ENCODE measurements around the gene FGFBP3. TPM values are rescaled to one million over a fixed set of nuclear protein-coding genes. Genes with fewer than 3 reads are reported as not detected.

FGFBP3 gene
- total and polyA plus RNA-seq, 2 of the 4 experiments (the other 2 are of a cell fraction): under 0.01 to 0.36 TPM

DNA sequence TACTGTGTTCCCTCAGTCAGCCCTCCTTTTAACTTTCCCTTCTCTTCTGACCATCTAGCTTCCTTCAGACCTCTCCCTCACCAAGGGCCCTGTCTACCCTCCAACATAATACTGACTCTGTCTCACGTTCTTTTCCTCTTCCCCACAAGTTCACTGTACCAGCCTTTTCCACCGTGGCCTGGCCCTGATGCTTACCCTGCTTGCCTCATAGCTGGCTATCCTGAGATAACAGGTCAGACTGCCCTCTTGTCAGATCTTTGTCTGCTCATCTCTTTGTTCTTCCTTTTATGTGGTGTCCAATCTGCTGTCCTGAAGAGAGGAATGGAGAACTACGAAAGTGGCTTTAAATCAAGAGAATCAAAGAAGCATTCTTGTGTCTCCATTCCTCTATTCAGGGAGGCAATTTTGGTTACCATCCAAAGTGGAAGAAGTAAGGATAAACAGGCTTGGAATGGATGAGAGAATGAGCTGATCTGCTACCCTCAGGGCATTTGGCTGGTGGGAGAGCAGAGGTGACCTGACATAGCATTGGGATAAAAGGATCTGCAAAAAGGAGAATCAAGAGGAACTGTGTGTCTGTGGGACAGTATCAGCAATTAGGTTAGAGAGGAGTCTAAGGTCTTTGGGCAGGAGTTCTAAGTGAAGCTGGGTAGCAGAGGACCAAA lies 22.4 kb upstream of the FGFBP3 start:
- no peak overlapping the region for H2AFZ ChIP-seq (replicated peaks; ENCODE audit: low read length, poor library complexity)
- no peak overlapping the region for H4K8ac ChIP-seq (ENCODE audit: low read depth in 2 of 2, low read length in 2 of 2)
- H3K9me1 ChIP-seq (ENCODE audit: insufficient read depth, low read length): peaks cover 17% of the 10 kb centered on the region
- no peak overlapping the region for H2AK9ac ChIP-seq (replicated peaks; ENCODE audit: low read depth, low read length, poor library complexity)
- H3K4me2 ChIP-seq (ENCODE audit: low read depth, low read length): peak overlapping the region; percentile 13; the same call in 1 of the 2 replicates
- dilution Hi-C loops (cut with HindIII; ENCODE audit: low sequenced_read_pairs, unreplicated experiment) (no loop called here), in situ Hi-C loops (cut with MboI; ENCODE audit: low sequenced_read_pairs) (no loop called here), intact Hi-C loops (cut with micrococcal nuclease) (no loop called here)
- no peak overlapping the region for H2BK20ac ChIP-seq (ENCODE audit: low read depth, low read length)
- H4K5ac ChIP-seq (ENCODE audit: low read depth, low read length): peak overlapping the region; percentile 2; the same call in 1 of the 2 replicates
- no TSS peak for BruUV-seq (replicated peaks)
- no peak overlapping the region for H3K23ac ChIP-seq (ENCODE audit: low read depth, low read length)
- peak overlapping the region; percentile 23; the same call in 1 of the 2 replicates for H2AK5ac ChIP-seq (ENCODE audit: low read depth, low read length)
- peaks cover 13% of the 10 kb centered on the region for H3K36me3 ChIP-seq (ENCODE audit: control insufficient read depth, insufficient read depth, low read length)
- TF ChIP-seq, protein P1, sequence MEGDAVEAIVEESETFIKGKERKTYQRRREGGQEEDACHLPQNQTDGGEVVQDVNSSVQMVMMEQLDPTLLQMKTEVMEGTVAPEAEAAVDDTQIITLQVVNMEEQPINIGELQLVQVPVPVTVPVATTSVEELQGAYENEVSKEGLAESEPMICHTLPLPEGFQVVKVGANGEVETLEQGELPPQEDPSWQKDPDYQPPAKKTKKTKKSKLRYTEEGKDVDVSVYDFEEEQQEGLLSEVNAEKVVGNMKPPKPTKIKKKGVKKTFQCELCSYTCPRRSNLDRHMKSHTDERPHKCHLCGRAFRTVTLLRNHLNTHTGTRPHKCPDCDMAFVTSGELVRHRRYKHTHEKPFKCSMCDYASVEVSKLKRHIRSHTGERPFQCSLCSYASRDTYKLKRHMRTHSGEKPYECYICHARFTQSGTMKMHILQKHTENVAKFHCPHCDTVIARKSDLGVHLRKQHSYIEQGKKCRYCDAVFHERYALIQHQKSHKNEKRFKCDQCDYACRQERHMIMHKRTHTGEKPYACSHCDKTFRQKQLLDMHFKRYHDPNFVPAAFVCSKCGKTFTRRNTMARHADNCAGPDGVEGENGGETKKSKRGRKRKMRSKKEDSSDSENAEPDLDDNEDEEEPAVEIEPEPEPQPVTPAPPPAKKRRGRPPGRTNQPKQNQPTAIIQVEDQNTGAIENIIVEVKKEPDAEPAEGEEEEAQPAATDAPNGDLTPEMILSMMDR (conservative IDR thresholded peaks at IDR 0.05; ENCODE audit: low read depth, low read length): no peak
- no peak for TF ChIP-seq FOS (IDR thresholded peaks at IDR 0.05; ENCODE audit: low read depth, low read length)
- TF ChIP-seq NFE2L2 (IDR thresholded peaks at IDR 0.05; ENCODE audit: low read depth, low read length): no peak
- no peak for TF ChIP-seq MAFK (IDR thresholded peaks at IDR 0.05; ENCODE audit: low read depth, low read length)
- TF ChIP-seq MXI1 (IDR thresholded peaks at IDR 0.05; ENCODE audit: borderline replicate concordance, low read depth, low read length): no peak
- no peak for TF ChIP-seq RCOR1 (IDR thresholded peaks at IDR 0.05; ENCODE audit: insufficient replicate concordance, low read length)
- TF ChIP-seq BHLHE40 (IDR thresholded peaks at IDR 0.05; ENCODE audit: low read depth, low read length): no peak
- no peak for TF ChIP-seq MAZ (IDR thresholded peaks at IDR 0.05; ENCODE audit: borderline replicate concordance, low read depth, low read length)
- TF ChIP-seq SMC3 (IDR thresholded peaks at IDR 0.05; ENCODE audit: low read depth, low read length): no peak
- H3K27ac ChIP-seq (ENCODE audit: insufficient read depth, low read length): peak overlapping the region; percentile 61; the same call in 1 of the 2 replicates
- H3K9me3 ChIP-seq (ENCODE audit: control insufficient read depth, insufficient read depth, low read length): no peaks in the 10 kb centered on the region
- no peak overlapping the region for H3K18ac ChIP-seq (ENCODE audit: low read depth, low read length)
- DNase-seq: peak; percentile 16
- H3K79me1 ChIP-seq (ENCODE audit: low read depth in 1 of 2, low read length in 2 of 2): peaks cover 33 to 71% of the 10 kb centered on the region in 2 experiments
- H2BK120ac ChIP-seq (ENCODE audit: low read depth, low read length): no peak overlapping the region
- peak; percentile 27 for ATAC-seq (ENCODE audit: low read depth)
- ChIA-PET POLR2A (ENCODE audit: unreplicated experiment) (no interaction called here), CTCF (interaction anchor here (2.1 kb wide), 1 partner anchor 8 kb away, joined by 6 read pairs; the partner anchor contains the start of gene BTAF1)
- H2BK15ac ChIP-seq (ENCODE audit: low read depth, low read length): no peak overlapping the region
- 57% methylated on average over 1 of the region's 3 CpGs; no CpG with 5 or more reads in 1 of the 2 experiments for WGBS, 2 experiments (ENCODE audit: extremely low coverage in 2 of 2, insufficient read length in 1 of 2)
- H3K4me3 ChIP-seq (ENCODE audit: insufficient read depth, low read depth, low read length): no peak overlapping the region
- no peak overlapping the region for H4K91ac ChIP-seq (ENCODE audit: insufficient read depth, low read depth, low read length)
- no peak overlapping the region; the same call in 1 of the 2 replicates for H3K9ac ChIP-seq (ENCODE audit: low read depth, low read length)
- H3K14ac ChIP-seq (replicated peaks; ENCODE audit: low read depth, low read length): no peak overlapping the region; the same call in 1 of the 2 replicates
- peaks cover 50% of the 10 kb centered on the region for H4K20me1 ChIP-seq (ENCODE audit: insufficient read depth, low read length)
- H3K56ac ChIP-seq (ENCODE audit: extremely low read depth, insufficient read depth, low read length): no peak overlapping the region
- H3K4ac ChIP-seq (ENCODE audit: low read depth, low read length): no peak overlapping the region
- no peak overlapping the region for H2BK5ac ChIP-seq (ENCODE audit: low read depth, low read length, poor library complexity, severe bottlenecking)
- peaks cover 9% of the 10 kb centered on the region for H3K4me1 ChIP-seq (ENCODE audit: control insufficient read depth, insufficient read depth, low read length)
- H3K27me3 ChIP-seq (ENCODE audit: control insufficient read depth, insufficient read depth, low read length): no peaks in the 10 kb centered on the region

Data from IMR-90 (cell line).